Osteocyte (in vitro differentiated cells): ENCODE measurements around the gene RAB8A. TPM values are rescaled to one million over a fixed set of nuclear protein-coding genes. Genes with fewer than 3 reads are reported as not detected.

ENCODE experiments used
- DNase-seq: peaks from one replicate; pipeline ENCODE4 v3.0.0; 2021; ENCODE audit warnings: mixed read lengths; ENCODE audit not compliant: unreplicated experiment; ENCODE audit errors: extremely low spot score
- H3K27ac Mint-ChIP-seq: one replicate; pipeline ENCODE4 v1.8.0; 2021; ENCODE audit warnings: mild to moderate bottlenecking, mixed read lengths; ENCODE audit not compliant: unreplicated experiment
- H3K27me3 Mint-ChIP-seq: one replicate; pipeline ENCODE4 v1.8.0; 2021; ENCODE audit warnings: mixed read lengths; ENCODE audit not compliant: unreplicated experiment
- H3K36me3 Mint-ChIP-seq: one replicate; pipeline ENCODE4 v1.8.0; 2021; ENCODE audit warnings: mixed read lengths; ENCODE audit not compliant: unreplicated experiment
- H3K4me1 Mint-ChIP-seq: one replicate; pipeline ENCODE4 v1.8.0; 2021; ENCODE audit warnings: mixed read lengths; ENCODE audit not compliant: unreplicated experiment
- H3K4me3 Mint-ChIP-seq: one replicate; pipeline ENCODE4 v1.8.0; 2021; ENCODE audit warnings: mild to moderate bottlenecking, moderate library complexity, mixed read lengths; ENCODE audit not compliant: unreplicated experiment
- H3K9me3 Mint-ChIP-seq: one replicate; pipeline ENCODE4 v1.8.0; 2021; ENCODE audit warnings: mixed read lengths; ENCODE audit not compliant: unreplicated experiment
- total RNA-seq: library from RNA; stranded (reverse); gene quantifications from 2 replicates; pipeline ENCODE4 v1.2.1, GENCODE V29; 2021
- TF ChIP-seq, protein P1 (sequence below): fragments of 200-600 bp; sonication (generic); IDR thresholded peaks from 2 replicates; pipeline ENCODE4 v1.5.0; 2021; ENCODE audit warnings: antibody characterized with exemption, mild to moderate bottlenecking, moderate library complexity

The RAB8A gene
- total RNA-seq, 1 donor from 2014 or later, result 61.1 TPM

DNA sequence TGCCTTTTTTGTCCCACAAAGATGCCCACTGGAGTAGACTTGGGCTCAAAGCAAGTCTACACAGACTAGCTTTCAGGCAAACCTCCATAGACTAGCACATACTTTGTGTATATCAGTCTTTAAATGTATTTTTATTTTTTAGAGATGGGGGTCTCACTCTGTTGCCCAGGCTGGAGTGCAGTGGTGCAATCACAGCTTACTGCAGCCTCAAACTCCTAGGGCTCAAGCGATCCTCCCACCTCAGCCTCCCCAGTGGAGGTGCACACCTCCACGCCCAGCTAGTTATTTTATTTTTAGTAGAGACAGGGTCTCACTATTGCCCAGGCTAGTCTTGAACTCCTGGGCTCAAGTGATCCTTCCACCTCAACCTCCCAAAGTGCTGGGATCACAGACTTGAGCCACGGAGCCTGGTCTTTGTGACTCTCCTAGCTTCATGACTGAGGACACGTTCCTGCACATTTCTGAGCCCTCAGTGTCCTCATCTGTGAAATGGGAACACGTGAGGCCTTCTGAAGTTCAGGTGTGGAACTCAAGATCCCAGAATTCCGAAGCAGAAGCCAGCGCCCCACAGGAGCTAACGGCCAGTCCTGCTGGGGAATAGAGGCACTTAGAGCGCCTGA lies 40.5 kb upstream of the RAB8A start:
- Mint-ChIP-seq H3K36me3 (no peaks in the 10 kb centered on the region), H3K4me1 (peaks cover 28% of the 10 kb centered on the region), H3K4me3 (no peak overlapping the region), H3K27ac (peak overlapping the region; percentile 74), H3K9me3 (no peaks in the 10 kb centered on the region), H3K27me3 (no peaks in the 10 kb centered on the region)
- TF ChIP-seq, protein P1, sequence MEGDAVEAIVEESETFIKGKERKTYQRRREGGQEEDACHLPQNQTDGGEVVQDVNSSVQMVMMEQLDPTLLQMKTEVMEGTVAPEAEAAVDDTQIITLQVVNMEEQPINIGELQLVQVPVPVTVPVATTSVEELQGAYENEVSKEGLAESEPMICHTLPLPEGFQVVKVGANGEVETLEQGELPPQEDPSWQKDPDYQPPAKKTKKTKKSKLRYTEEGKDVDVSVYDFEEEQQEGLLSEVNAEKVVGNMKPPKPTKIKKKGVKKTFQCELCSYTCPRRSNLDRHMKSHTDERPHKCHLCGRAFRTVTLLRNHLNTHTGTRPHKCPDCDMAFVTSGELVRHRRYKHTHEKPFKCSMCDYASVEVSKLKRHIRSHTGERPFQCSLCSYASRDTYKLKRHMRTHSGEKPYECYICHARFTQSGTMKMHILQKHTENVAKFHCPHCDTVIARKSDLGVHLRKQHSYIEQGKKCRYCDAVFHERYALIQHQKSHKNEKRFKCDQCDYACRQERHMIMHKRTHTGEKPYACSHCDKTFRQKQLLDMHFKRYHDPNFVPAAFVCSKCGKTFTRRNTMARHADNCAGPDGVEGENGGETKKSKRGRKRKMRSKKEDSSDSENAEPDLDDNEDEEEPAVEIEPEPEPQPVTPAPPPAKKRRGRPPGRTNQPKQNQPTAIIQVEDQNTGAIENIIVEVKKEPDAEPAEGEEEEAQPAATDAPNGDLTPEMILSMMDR, result no peak
- no peak for DNase-seq

DNA sequence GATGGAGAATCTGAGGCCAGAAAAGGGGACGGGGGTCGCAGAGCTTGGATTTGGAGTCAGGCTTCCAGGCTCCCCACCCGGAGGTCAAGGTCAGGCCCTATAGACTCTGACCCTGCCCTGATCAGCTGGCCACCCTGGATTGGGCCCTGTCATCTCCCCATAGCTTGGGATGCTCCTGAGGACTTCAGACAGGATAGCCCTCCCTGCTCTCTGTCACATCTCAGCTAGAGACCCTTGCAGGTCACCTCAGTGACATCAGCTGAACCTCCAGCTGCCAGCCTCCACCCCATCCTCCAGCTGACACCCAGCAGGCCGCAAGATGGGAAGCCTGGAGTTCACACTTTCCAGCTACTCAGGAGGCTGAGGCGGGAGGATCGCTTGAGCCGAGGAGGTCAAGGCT lies 38.2 kb upstream of the RAB8A start:
- Mint-ChIP-seq H3K36me3 (peaks cover 6% of the 10 kb centered on the region), H3K27ac (no peak overlapping the region), H3K9me3 (no peaks in the 10 kb centered on the region), H3K4me3 (no peak overlapping the region), H3K4me1 (peaks cover 25% of the 10 kb centered on the region), H3K27me3 (no peaks in the 10 kb centered on the region)
- DNase-seq, result no peak
- TF ChIP-seq, protein P1, result no peak

DNA sequence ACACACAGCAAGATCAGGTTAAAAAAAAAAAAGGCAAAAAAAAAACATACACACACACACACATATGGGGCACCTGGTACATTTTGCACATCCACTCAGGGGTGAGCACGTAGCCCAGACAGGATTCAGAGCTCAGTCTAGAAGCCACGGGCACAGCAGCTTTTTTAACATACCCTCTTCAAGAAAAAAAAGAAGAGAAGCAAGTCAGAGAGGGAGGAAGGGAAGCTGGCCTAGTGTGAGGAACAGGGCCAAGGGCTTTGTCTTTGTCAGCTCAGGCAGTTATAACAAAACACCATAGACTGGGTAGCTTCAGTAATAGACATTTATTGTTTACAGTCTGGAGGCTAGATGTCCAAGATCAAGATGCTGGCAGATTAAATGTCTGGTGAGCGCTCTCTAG lies 37.7 kb upstream of the RAB8A start:
- no peak overlapping the region for H3K4me3 Mint-ChIP-seq
- no peaks in the 10 kb centered on the region for H3K9me3 Mint-ChIP-seq
- H3K27ac Mint-ChIP-seq, result peak overlapping the region; percentile 87
- TF ChIP-seq, protein P1, result no peak
- H3K27me3 Mint-ChIP-seq, result no peaks in the 10 kb centered on the region
- no peak for DNase-seq
- peaks cover 30% of the 10 kb centered on the region for H3K4me1 Mint-ChIP-seq
- H3K36me3 Mint-ChIP-seq, result peaks cover 8% of the 10 kb centered on the region

DNA sequence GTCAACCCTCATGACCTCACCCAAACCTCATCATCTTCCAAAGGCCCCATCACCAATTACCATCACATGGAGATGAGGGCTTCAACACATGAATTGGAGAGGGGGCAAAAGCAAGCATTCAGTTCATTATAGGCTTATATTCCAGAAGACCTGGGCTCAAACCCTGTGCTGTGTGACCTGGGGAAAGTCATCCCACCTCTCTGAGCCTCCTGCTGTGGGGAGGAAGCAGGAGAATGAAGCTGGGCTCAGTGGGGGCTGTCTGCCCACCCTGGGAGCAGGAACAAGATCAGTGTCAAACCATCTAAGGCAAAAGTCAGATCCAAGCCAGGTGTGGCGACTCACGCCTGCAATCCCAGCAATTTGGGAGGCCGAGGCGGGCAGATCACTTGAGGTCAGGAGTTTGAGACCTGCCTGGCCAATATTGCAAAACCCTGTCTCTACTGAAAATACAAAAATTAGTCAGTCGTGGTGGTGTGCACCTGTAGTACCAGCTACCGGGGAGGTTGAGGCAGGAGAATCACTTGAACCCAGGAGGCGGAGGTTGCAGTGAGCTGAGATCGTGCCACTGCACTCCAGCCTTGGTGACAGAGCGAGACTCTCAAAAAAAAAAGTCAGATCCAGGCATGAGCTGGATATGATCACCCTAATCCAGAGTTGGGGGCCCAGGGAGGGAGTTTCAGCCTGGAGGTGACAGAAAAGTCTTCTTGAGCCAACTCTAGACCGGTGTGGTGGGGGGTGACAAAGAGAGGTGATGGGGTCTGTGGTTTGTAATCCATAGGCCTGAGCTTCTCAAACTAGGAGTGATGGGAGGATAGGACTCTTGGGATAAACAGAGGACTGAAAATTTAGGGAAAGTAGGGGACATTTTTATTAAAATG lies 37.0 kb upstream of the RAB8A start:
- Mint-ChIP-seq H3K27ac (peak overlapping the region; percentile 89), H3K27me3 (no peaks in the 10 kb centered on the region), H3K4me3 (no peak overlapping the region), H3K36me3 (peaks cover 8% of the 10 kb centered on the region), H3K4me1 (peaks cover 37% of the 10 kb centered on the region), H3K9me3 (no peaks in the 10 kb centered on the region)
- DNase-seq, result no peak
- TF ChIP-seq, protein P1, result no peak

DNA sequence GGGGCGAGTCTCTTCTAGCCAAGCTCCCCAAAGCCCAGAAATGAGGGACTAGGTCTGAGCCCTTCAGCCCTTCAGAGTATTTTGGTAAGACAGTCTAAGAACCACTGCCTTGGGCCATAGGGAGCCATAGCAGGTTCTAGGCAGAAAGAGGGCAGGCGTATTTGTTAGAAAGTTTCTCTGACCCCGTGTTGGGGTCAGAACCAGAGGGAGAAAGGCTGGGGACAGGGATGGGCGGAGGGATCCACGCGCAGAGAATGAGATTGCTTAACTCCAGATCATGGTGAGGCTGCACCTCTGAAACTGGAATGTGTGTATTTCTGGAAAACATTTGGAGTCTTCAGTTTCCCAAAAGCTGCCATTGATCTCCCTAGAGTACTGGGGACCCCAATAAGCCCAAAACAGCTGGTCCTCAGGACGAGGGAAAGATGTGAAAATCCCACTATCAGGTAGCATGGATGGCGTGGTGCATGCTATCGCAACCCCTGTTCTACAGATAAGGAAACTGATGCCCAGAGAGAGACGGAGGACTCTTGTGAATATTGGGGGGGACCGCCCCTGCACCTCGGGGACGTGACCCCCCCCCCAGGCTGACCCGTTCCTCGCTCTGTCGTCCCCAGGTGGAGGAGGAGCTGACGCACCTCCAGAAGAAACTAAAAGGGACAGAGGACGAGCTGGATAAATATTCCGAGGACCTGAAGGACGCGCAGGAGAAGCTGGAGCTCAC lies 36.1 kb upstream of the RAB8A start:
- H3K4me1 Mint-ChIP-seq, result peaks cover 45% of the 10 kb centered on the region
- no peak for DNase-seq
- TF ChIP-seq, protein P1, result no peak
- H3K36me3 Mint-ChIP-seq, result peaks cover 8% of the 10 kb centered on the region
- no peaks in the 10 kb centered on the region for H3K9me3 Mint-ChIP-seq
- peak overlapping the region; percentile 89 for H3K27ac Mint-ChIP-seq
- H3K4me3 Mint-ChIP-seq, result peak overlapping the region; percentile 74
- H3K27me3 Mint-ChIP-seq, result no peaks in the 10 kb centered on the region
